Hepatocyte (in vitro differentiated cells): Measurements from ENCODE around the gene HEATR5B. TPM values are rescaled to one million over a fixed set of nuclear protein-coding genes. Genes with fewer than 3 reads are reported as not detected.
"Not testable (repeated sequence)": the region's sequence is repeated elsewhere in the genome, so short reads cannot be mapped to it uniquely, and the experiment has no call there.

ENCODE experiments used
- DNase-seq: peaks from one replicate; pipeline ENCODE4 v3.0.0-alpha.2; 2016; ENCODE audit warnings: low spot score
- H2AFZ ChIP-seq: fragments of 200-600 bp; sonication (generic); 2 replicates; pipeline ENCODE4 v1.6.0; 2016; ENCODE audit warnings: antibody characterized with exemption, mild to moderate bottlenecking
- H3K27ac ChIP-seq: fragments of 200-600 bp; sonication (generic); 2 replicates; pipeline ENCODE4 v1.5.1; 2016; ENCODE audit warnings: mild to moderate bottlenecking
- H3K27me3 ChIP-seq: fragments of 200-600 bp; sonication (generic); 2 replicates; pipeline ENCODE4 v1.6.1; 2016
- H3K36me3 ChIP-seq: fragments of 200-600 bp; sonication (generic); replicated peaks from 2 replicates; pipeline ENCODE4 v1.5.1; 2016; ENCODE audit warnings: low read depth; ENCODE audit not compliant: insufficient read depth
- H3K4me1 ChIP-seq: fragments of 200-600 bp; sonication (generic); 2 replicates; pipeline ENCODE4 v1.5.1; 2016; ENCODE audit warnings: mild to moderate bottlenecking, moderate library complexity; ENCODE audit not compliant: insufficient read depth
- H3K4me2 ChIP-seq: fragments of 200-600 bp; sonication (generic); 2 replicates; pipeline ENCODE4 v1.6.0; 2016
- H3K4me3 ChIP-seq: fragments of 200-600 bp; sonication (generic); 2 replicates; pipeline ENCODE4 v1.5.1; 2016; ENCODE audit warnings: mild to moderate bottlenecking
- H3K79me2 ChIP-seq: fragments of 200-600 bp; sonication (generic); 2 replicates; pipeline ENCODE4 v1.6.0; 2017; ENCODE audit warnings: mild to moderate bottlenecking
- H3K9me2 ChIP-seq: fragments of 200-600 bp; sonication (generic); replicated peaks from 2 replicates; pipeline ENCODE4 v1.6.0; 2017; ENCODE audit warnings: mild to moderate bottlenecking; ENCODE audit not compliant: insufficient read depth
- H3K9me3 ChIP-seq: fragments of 200-600 bp; sonication (generic); 2 replicates; pipeline ENCODE4 v1.5.1; 2016; ENCODE audit warnings: low read depth, mild to moderate bottlenecking
- H4K20me1 ChIP-seq: fragments of 200-600 bp; sonication (generic); 2 replicates; pipeline ENCODE4 v1.6.0; 2016; ENCODE audit warnings: mild to moderate bottlenecking; ENCODE audit not compliant: insufficient read depth, poor library complexity, severe bottlenecking
- CTCF ChIP-seq: fragments of 200-600 bp; sonication (generic); IDR thresholded peaks from 2 replicates; pipeline ENCODE4 v1.5.1; 2016; ENCODE audit warnings: antibody characterized with exemption, mild to moderate bottlenecking; ENCODE audit not compliant: poor library complexity
- EZH2 ChIP-seq: fragments of 200-600 bp; sonication (generic); IDR thresholded peaks from 2 replicates; pipeline ENCODE4 v1.6.1; 2016; ENCODE audit warnings: antibody characterized with exemption, mild to moderate bottlenecking, borderline replicate concordance
- EZH2phosphoT487 ChIP-seq: fragments of 200-600 bp; sonication (generic); IDR thresholded peaks from one replicate; pipeline ENCODE4 v1.6.1; 2018; ENCODE audit warnings: antibody characterized with exemption, mild to moderate bottlenecking, low read depth, moderate library complexity; ENCODE audit not compliant: unreplicated experiment, severe bottlenecking
- WGBS: methylation state at CpG from one replicate; pipeline ENCODE4 v1.1.6; 2016; ENCODE audit warnings: low lambda C conversion rate; ENCODE audit errors: missing lambda C conversion rate; 5-methylcytosine and 5-hydroxymethylcytosine counted together
- polyA plus RNA-seq: library from polyadenylated mRNA; unstranded; fragments of >200 nt; fragmentation: Nextera tagmentation; extraction: Ambion mirVana; gene quantifications from 2 replicates; pipeline ENCODE4 v1.2.1, GENCODE V29; 2016
- total RNA-seq: library from RNA; depleted of rRNA; stranded (reverse); fragments of >200 nt; gene quantifications from 2 replicates; pipeline ENCODE4 v1.2.3, GENCODE V29; 2014

HEATR5B gene
- total and polyA plus RNA-seq, 2 experiments from 2014 or later, result 5.1 to 25.1 TPM

- no peaks in the 10 kb centered on the region for H3K9me3 ChIP-seq
- WGBS, result 85% methylated on average over 3 of the region's 3 CpGs
- no peak overlapping the region for H2AFZ ChIP-seq
- H3K79me2 ChIP-seq, result no peaks in the 10 kb centered on the region
- no peak for TF ChIP-seq EZH2
- no peak for TF ChIP-seq EZH2phosphoT487
- no peak for TF ChIP-seq CTCF
- H3K4me3 ChIP-seq, result no peak overlapping the region
- H3K36me3 ChIP-seq, result no peaks in the 10 kb centered on the region
- H3K9me2 ChIP-seq, result no peaks in the 10 kb centered on the region
- DNase-seq, result no peak
- no peaks in the 10 kb centered on the region for H3K4me1 ChIP-seq
- H3K4me2 ChIP-seq, result no peak overlapping the region
- H3K27ac ChIP-seq, result no peak overlapping the region
- H4K20me1 ChIP-seq, result no peaks in the 10 kb centered on the region
- H3K27me3 ChIP-seq, result no peaks in the 10 kb centered on the region
Observed at GRCh38 chr2:36982467-36982866, 101.7 kb downstream of the HEATR5B start.

GRCh38 chr2:36981911-36982310 lies 102.3 kb downstream of the HEATR5B start:
- Histone ChIP-seq H3K9me3 (no peaks in the 10 kb centered on the region), H4K20me1 (no peaks in the 10 kb centered on the region), H3K4me1 (no peaks in the 10 kb centered on the region), H3K79me2 (no peaks in the 10 kb centered on the region), H3K27me3 (no peaks in the 10 kb centered on the region), H2AFZ (no peak overlapping the region), H3K9me2 (no peaks in the 10 kb centered on the region), H3K4me2 (no peak overlapping the region), H3K27ac (no peak overlapping the region), H3K36me3 (no peaks in the 10 kb centered on the region), H3K4me3 (no peak overlapping the region)
- DNase-seq, result no peak
- 80% methylated on average over 2 of the region's 2 CpGs for WGBS
- no peak for TF ChIP-seq CTCF
- TF ChIP-seq EZH2, result no peak
- no peak for TF ChIP-seq EZH2phosphoT487

- H3K36me3 ChIP-seq, DNase-seq, H3K9me3 ChIP-seq, H3K4me3 ChIP-seq, H3K9me2 ChIP-seq, H3K4me2 ChIP-seq, H3K27ac ChIP-seq, H4K20me1 ChIP-seq, H2AFZ ChIP-seq, H3K27me3 ChIP-seq, H3K79me2 ChIP-seq, H3K4me1 ChIP-seq: not testable (repeated sequence)
- WGBS, result 96% methylated on average over 3 of the region's 3 CpGs
Observed at GRCh38 chr2:36979007-36979406, 105.2 kb downstream of the HEATR5B start.

- no peak for TF ChIP-seq EZH2phosphoT487
- no peak for TF ChIP-seq EZH2
- TF ChIP-seq CTCF, result no peak
- Histone ChIP-seq H3K27me3 (no peaks in the 10 kb centered on the region), H3K4me1 (no peaks in the 10 kb centered on the region), H4K20me1 (no peaks in the 10 kb centered on the region), H2AFZ (no peak overlapping the region), H3K27ac (no peak overlapping the region), H3K9me2 (no peaks in the 10 kb centered on the region), H3K79me2 (no peaks in the 10 kb centered on the region), H3K36me3 (no peaks in the 10 kb centered on the region), H3K4me2 (no peak overlapping the region), H3K9me3 (no peaks in the 10 kb centered on the region), H3K4me3 (no peak overlapping the region)
- DNase-seq, result no peak
- WGBS, result 88% methylated on average over 2 of the region's 2 CpGs
Observed at GRCh38 chr2:36976065-36976464, 108.1 kb downstream of the HEATR5B start.
